GM23338 (cell line): ENCODE results near the gene SHFL. TPM values are rescaled to one million over a fixed set of nuclear protein-coding genes. Genes with fewer than 3 reads are reported as not detected.

Source experiments
- ATAC-seq: fragments of 200-7000 bp; cut with Tn5 transposase; 3 replicates; pipeline ENCODE4 v1.9.1; 2020
- DNase-seq: peaks from one replicate; pipeline ENCODE4 v3.0.0-alpha.2; 2015; ENCODE audit warnings: low spot score
- H2AFZ ChIP-seq: fragments of 200-600 bp; sonication (generic); 2 replicates; pipeline ENCODE4 v1.8.0; 2016; ENCODE audit warnings: antibody characterized with exemption, mild to moderate bottlenecking, moderate library complexity
- H3F3A ChIP-seq: fragments of 200-600 bp; sonication (generic); replicated peaks from 2 replicates; pipeline ENCODE4 v1.8.0; 2017; ENCODE audit warnings: antibody characterized with exemption, mixed run types, low read depth
- H3K27ac ChIP-seq: fragments of 200-600 bp; sonication (generic); 2 replicates; pipeline ENCODE4 v1.6.1; 2016; ENCODE audit warnings: low read depth
- H3K27me3 ChIP-seq: fragments of 200-600 bp; sonication (generic); 2 replicates; pipeline ENCODE4 v1.8.0; 2016; ENCODE audit warnings: mild to moderate bottlenecking, mixed run types, moderate library complexity; ENCODE audit not compliant: insufficient read depth
- H3K36me3 ChIP-seq: fragments of 200-600 bp; sonication (generic); 2 replicates; pipeline ENCODE4 v1.8.0; 2016; ENCODE audit warnings: mild to moderate bottlenecking; ENCODE audit not compliant: insufficient read depth
- H3K4me1 ChIP-seq: fragments of 200-600 bp; sonication (generic); 2 replicates; pipeline ENCODE4 v1.8.0; 2016; ENCODE audit warnings: mild to moderate bottlenecking, moderate library complexity; ENCODE audit not compliant: insufficient read depth
- H3K4me2 ChIP-seq: fragments of 200-600 bp; sonication (generic); 2 replicates; pipeline ENCODE4 v1.7.1; 2017; ENCODE audit warnings: mixed run types
- H3K4me3 ChIP-seq: fragments of 200-600 bp; sonication (generic); 2 replicates; pipeline ENCODE4 v1.6.1; 2016; ENCODE audit warnings: mixed run types
- H3K79me2 ChIP-seq: fragments of 200-600 bp; sonication (generic); replicated peaks from 2 replicates; pipeline ENCODE4 v1.8.0; 2017; ENCODE audit warnings: mild to moderate bottlenecking; ENCODE audit not compliant: insufficient read depth
- H3K9me2 ChIP-seq: fragments of 200-600 bp; sonication (generic); 2 replicates; pipeline ENCODE4 v1.8.0; 2017; ENCODE audit not compliant: insufficient read depth
- H4K20me1 ChIP-seq: fragments of 200-600 bp; sonication (generic); replicated peaks from 2 replicates; pipeline ENCODE4 v1.8.0; 2017; ENCODE audit warnings: mild to moderate bottlenecking; ENCODE audit not compliant: insufficient read depth
- H3K27ac Mint-ChIP-seq: 2 replicates; pipeline ENCODE4 v1.8.0; 2020; ENCODE audit warnings: inconsistent platforms, mild to moderate bottlenecking, moderate library complexity, mixed read lengths
- H3K27me3 Mint-ChIP-seq: 3 replicates; pipeline ENCODE4 v1.8.0; 2022; ENCODE audit warnings: low read depth, mild to moderate bottlenecking, moderate library complexity, mixed read lengths, inconsistent platforms; ENCODE audit not compliant: insufficient read depth, poor library complexity
- H3K36me3 Mint-ChIP-seq: 3 replicates; pipeline ENCODE4 v1.8.0; 2021; ENCODE audit warnings: low read depth, mild to moderate bottlenecking, inconsistent platforms, moderate library complexity, mixed read lengths
- H3K4me1 Mint-ChIP-seq: 3 replicates; pipeline ENCODE4 v1.8.0; 2020; ENCODE audit warnings: mild to moderate bottlenecking, inconsistent platforms, mixed read lengths
- H3K4me3 Mint-ChIP-seq: 3 replicates; pipeline ENCODE4 v1.8.0; 2021; ENCODE audit warnings: moderate library complexity, mild to moderate bottlenecking, inconsistent platforms, mixed read lengths
- H3K9me3 Mint-ChIP-seq: 3 replicates; pipeline ENCODE4 v1.8.0; 2020; ENCODE audit warnings: moderate library complexity, mild to moderate bottlenecking, inconsistent platforms, mixed read lengths
- CREB1 ChIP-seq: fragments of 250-450 bp; sonication (Bioruptor Pico); IDR thresholded peaks from 2 replicates; pipeline ENCODE4 v1.5.0; 2020; ENCODE audit warnings: low read depth, mild to moderate bottlenecking, moderate library complexity
- EZH2 ChIP-seq: fragments of 200-600 bp; sonication (generic); IDR thresholded peaks from one replicate; pipeline ENCODE4 v1.8.0; 2017; ENCODE audit warnings: antibody characterized with exemption, mild to moderate bottlenecking, low read depth; ENCODE audit not compliant: unreplicated experiment
- EZH2phosphoT487 ChIP-seq: fragments of 200-600 bp; sonication (generic); IDR thresholded peaks from one replicate; pipeline ENCODE4 v1.8.1; 2018; ENCODE audit warnings: antibody characterized with exemption; ENCODE audit not compliant: unreplicated experiment
- JUNB ChIP-seq: IDR thresholded peaks from one replicate; pipeline ENCODE4 v1.6.1; 2016; ENCODE audit warnings: antibody characterized with exemption; ENCODE audit not compliant: unreplicated experiment
- NANOG ChIP-seq: IDR thresholded peaks from 2 replicates; pipeline ENCODE4 v1.6.1; 2016; ENCODE audit warnings: antibody characterized with exemption, borderline replicate concordance
- POLR2AphosphoS5 ChIP-seq: IDR thresholded peaks from 2 replicates; pipeline ENCODE4 v1.6.1; 2016; ENCODE audit warnings: antibody characterized with exemption, low read depth
- STAT1 ChIP-seq: IDR thresholded peaks from one replicate; pipeline ENCODE4 v1.6.1; 2016; ENCODE audit warnings: antibody characterized with exemption; ENCODE audit not compliant: unreplicated experiment
- ZNF114 ChIP-seq: fragments of 250-450 bp; sonication (Bioruptor Pico); IDR thresholded peaks from 2 replicates; pipeline ENCODE4 v1.5.0; 2020; ENCODE audit warnings: mild to moderate bottlenecking, moderate library complexity
- ZNF331 ChIP-seq: fragments of 250-450 bp; sonication (Bioruptor Pico); IDR thresholded peaks from 2 replicates; pipeline ENCODE4 v1.5.0; 2020; ENCODE audit warnings: low read depth, mild to moderate bottlenecking, moderate library complexity
- polyA plus RNA-seq: library from polyadenylated mRNA; unstranded; fragments of >200 nt; fragmentation: Nextera tagmentation; extraction: Ambion mirVana; gene quantifications from 2 replicates; pipeline ENCODE4 v1.2.1, GENCODE V29; 2016
- total RNA-seq: library from RNA; depleted of rRNA; stranded (reverse); fragments of >200 nt; shearing (Covaris generic); gene quantifications from 2 replicates; pipeline ENCODE4 v1.2.3, GENCODE V29; 2014
- TF ChIP-seq, protein P1 (sequence below): fragments of 250-450 bp; sonication (Bioruptor Pico); IDR thresholded peaks from 2 replicates; pipeline ENCODE4 v1.5.0; 2020; ENCODE audit warnings: mild to moderate bottlenecking, moderate library complexity
- TF ChIP-seq, protein P2 (sequence below): IDR thresholded peaks from one replicate; pipeline ENCODE4 v1.6.1; 2018; ENCODE audit warnings: antibody characterized with exemption; ENCODE audit not compliant: unreplicated experiment
- TF ChIP-seq, protein P3 (sequence below): IDR thresholded peaks from 2 replicates; pipeline ENCODE4 v1.6.1; 2016; ENCODE audit warnings: antibody characterized with exemption
- TF ChIP-seq, protein P4 (sequence below), 2 experiments: fragments of 200-600 bp in 1 of 2; sonication (generic) in 1 of 2; conservative IDR thresholded peaks; 2 replicates each; pipeline versions ENCODE4 v1.5.1 to v1.6.1; 2016 to 2017; ENCODE audit warnings: antibody characterized with exemption in 2 of 2, low read depth in 2 of 2, mild to moderate bottlenecking in 2 of 2, moderate library complexity in 1 of 2

SHFL gene
- total and polyA plus RNA-seq, 2 experiments from 2014 or later, result 31.7 to 32.1 TPM

DNA sequence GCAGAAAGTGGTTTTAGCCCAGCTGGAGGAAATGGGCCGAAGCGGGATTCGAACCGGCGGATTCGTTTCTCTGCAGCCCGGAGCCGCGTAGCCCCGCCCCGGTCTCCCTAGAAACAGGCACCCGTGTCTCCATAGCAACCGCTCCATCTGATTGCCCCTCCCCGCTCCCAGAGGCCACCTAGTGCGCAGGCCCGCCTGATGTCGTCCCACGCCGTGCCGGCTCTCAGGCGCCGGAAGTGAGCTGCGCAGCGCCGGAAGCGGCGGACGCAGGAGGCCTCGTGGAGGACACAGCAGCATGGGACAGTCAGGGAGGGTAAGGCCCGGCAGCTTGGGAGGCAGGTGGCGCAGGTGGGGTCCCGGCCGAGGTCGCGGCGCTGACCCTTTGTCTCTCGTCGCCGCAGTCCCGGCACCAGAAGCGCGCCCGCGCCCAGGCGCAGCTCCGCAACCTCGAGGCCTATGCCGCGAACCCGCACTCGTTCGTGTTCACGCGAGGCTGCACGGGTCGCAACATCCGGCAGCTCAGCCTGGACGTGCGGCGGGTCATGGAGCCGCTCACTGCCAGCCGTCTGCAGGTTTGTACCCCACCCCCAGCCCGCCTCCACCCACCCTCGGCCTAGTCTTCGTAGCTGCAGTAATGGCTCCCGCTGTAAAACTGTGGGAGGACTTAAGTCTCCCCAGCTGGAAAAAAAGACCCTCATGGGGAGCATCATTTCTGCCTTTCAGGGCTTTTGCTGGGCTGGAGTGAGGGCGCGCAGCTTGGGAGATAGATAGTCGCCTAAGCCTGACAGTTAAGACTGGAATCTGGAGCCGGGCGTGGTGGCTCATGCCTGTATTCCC is 20.2 kb downstream of the SHFL start, which contains the start of gene PPAN:
Gene PPAN, plus strand, starts transcription at position 263 of the 837 bp plus-strand sequence. Its CDS starts 33 bp downstream, at position 296.
- Mint-ChIP-seq H3K27me3 (peaks cover 21% of the 10 kb centered on the region), H3K4me3 (peak within 1 kb of the TSS; percentile 96), H3K36me3 (peaks cover 46% of the 10 kb centered on the region), H3K9me3 (no peaks in the 10 kb centered on the region), H3K27ac (peak within 1 kb of the TSS; percentile 93), H3K4me1 (peaks cover 10% of the 10 kb centered on the region)
- H3K4me2 ChIP-seq, result peak within 1 kb of the TSS; percentile 97
- peaks cover 27% of the 10 kb centered on the region for H3K36me3 ChIP-seq
- H3K27me3 ChIP-seq, result no peaks in the 10 kb centered on the region
- H4K20me1 ChIP-seq, result 0 out of 2 replicates have a peak, but pooled peaks cover 7% of the 10 kb centered on the region
- DNase-seq (peak; percentile 100), ATAC-seq (peak; percentile 98)
- peaks cover 30% of the 10 kb centered on the region; the same call in 1 of the 2 replicates for H3F3A ChIP-seq
- TF ChIP-seq POLR2AphosphoS5, result peak; percentile 94
- TF ChIP-seq, protein P1, sequence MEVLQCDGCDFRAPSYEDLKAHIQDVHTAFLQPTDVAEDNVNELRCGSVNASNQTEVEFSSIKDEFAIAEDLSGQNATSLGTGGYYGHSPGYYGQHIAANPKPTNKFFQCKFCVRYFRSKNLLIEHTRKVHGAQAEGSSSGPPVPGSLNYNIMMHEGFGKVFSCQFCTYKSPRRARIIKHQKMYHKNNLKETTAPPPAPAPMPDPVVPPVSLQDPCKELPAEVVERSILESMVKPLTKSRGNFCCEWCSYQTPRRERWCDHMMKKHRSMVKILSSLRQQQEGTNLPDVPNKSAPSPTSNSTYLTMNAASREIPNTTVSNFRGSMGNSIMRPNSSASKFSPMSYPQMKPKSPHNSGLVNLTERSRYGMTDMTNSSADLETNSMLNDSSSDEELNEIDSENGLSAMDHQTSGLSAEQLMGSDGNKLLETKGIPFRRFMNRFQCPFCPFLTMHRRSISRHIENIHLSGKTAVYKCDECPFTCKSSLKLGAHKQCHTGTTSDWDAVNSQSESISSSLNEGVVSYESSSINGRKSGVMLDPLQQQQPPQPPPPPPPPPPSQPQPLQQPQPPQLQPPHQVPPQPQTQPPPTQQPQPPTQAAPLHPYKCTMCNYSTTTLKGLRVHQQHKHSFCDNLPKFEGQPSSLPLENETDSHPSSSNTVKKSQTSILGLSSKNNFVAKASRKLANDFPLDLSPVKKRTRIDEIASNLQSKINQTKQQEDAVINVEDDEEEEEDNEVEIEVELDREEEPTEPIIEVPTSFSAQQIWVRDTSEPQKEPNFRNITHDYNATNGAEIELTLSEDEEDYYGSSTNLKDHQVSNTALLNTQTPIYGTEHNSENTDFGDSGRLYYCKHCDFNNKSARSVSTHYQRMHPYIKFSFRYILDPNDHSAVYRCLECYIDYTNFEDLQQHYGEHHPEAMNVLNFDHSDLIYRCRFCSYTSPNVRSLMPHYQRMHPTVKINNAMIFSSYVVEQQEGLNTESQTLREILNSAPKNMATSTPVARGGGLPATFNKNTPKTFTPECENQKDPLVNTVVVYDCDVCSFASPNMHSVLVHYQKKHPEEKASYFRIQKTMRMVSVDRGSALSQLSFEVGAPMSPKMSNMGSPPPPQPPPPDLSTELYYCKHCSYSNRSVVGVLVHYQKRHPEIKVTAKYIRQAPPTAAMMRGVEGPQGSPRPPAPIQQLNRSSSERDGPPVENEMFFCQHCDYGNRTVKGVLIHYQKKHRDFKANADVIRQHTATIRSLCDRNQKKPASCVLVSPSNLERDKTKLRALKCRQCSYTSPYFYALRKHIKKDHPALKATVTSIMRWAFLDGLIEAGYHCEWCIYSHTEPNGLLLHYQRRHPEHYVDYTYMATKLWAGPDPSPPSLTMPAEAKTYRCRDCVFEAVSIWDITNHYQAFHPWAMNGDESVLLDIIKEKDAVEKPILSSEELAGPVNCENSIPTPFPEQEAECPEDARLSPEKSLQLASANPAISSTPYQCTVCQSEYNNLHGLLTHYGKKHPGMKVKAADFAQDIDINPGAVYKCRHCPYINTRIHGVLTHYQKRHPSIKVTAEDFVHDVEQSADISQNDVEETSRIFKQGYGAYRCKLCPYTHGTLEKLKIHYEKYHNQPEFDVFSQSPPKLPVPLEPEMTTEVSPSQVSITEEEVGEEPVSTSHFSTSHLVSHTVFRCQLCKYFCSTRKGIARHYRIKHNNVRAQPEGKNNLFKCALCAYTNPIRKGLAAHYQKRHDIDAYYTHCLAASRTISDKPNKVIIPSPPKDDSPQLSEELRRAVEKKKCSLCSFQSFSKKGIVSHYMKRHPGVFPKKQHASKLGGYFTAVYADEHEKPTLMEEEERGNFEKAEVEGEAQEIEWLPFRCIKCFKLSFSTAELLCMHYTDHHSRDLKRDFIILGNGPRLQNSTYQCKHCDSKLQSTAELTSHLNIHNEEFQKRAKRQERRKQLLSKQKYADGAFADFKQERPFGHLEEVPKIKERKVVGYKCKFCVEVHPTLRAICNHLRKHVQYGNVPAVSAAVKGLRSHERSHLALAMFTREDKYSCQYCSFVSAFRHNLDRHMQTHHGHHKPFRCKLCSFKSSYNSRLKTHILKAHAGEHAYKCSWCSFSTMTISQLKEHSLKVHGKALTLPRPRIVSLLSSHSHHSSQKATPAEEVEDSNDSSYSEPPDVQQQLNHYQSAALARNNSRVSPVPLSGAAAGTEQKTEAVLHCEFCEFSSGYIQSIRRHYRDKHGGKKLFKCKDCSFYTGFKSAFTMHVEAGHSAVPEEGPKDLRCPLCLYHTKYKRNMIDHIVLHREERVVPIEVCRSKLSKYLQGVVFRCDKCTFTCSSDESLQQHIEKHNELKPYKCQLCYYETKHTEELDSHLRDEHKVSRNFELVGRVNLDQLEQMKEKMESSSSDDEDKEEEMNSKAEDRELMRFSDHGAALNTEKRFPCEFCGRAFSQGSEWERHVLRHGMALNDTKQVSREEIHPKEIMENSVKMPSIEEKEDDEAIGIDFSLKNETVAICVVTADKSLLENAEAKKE (CRISPR knock-in tag), result no peak
- TF ChIP-seq, protein P2, sequence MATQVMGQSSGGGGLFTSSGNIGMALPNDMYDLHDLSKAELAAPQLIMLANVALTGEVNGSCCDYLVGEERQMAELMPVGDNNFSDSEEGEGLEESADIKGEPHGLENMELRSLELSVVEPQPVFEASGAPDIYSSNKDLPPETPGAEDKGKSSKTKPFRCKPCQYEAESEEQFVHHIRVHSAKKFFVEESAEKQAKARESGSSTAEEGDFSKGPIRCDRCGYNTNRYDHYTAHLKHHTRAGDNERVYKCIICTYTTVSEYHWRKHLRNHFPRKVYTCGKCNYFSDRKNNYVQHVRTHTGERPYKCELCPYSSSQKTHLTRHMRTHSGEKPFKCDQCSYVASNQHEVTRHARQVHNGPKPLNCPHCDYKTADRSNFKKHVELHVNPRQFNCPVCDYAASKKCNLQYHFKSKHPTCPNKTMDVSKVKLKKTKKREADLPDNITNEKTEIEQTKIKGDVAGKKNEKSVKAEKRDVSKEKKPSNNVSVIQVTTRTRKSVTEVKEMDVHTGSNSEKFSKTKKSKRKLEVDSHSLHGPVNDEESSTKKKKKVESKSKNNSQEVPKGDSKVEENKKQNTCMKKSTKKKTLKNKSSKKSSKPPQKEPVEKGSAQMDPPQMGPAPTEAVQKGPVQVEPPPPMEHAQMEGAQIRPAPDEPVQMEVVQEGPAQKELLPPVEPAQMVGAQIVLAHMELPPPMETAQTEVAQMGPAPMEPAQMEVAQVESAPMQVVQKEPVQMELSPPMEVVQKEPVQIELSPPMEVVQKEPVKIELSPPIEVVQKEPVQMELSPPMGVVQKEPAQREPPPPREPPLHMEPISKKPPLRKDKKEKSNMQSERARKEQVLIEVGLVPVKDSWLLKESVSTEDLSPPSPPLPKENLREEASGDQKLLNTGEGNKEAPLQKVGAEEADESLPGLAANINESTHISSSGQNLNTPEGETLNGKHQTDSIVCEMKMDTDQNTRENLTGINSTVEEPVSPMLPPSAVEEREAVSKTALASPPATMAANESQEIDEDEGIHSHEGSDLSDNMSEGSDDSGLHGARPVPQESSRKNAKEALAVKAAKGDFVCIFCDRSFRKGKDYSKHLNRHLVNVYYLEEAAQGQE, result no peak
- no peak for TF ChIP-seq ZNF114 (CRISPR knock-in tag)
- no peak for TF ChIP-seq JUNB
- no peak for TF ChIP-seq EZH2phosphoT487
- TF ChIP-seq CREB1 (CRISPR knock-in tag), result peak; percentile 94
- TF ChIP-seq NANOG, result no peak
- no peak for TF ChIP-seq EZH2
- TF ChIP-seq, protein P3, sequence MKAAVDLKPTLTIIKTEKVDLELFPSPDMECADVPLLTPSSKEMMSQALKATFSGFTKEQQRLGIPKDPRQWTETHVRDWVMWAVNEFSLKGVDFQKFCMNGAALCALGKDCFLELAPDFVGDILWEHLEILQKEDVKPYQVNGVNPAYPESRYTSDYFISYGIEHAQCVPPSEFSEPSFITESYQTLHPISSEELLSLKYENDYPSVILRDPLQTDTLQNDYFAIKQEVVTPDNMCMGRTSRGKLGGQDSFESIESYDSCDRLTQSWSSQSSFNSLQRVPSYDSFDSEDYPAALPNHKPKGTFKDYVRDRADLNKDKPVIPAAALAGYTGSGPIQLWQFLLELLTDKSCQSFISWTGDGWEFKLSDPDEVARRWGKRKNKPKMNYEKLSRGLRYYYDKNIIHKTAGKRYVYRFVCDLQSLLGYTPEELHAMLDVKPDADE, result peak; percentile 86
- TF ChIP-seq ZNF331 (CRISPR knock-in tag), result no peak
- no peak for TF ChIP-seq STAT1
- TF ChIP-seq, protein P4, sequence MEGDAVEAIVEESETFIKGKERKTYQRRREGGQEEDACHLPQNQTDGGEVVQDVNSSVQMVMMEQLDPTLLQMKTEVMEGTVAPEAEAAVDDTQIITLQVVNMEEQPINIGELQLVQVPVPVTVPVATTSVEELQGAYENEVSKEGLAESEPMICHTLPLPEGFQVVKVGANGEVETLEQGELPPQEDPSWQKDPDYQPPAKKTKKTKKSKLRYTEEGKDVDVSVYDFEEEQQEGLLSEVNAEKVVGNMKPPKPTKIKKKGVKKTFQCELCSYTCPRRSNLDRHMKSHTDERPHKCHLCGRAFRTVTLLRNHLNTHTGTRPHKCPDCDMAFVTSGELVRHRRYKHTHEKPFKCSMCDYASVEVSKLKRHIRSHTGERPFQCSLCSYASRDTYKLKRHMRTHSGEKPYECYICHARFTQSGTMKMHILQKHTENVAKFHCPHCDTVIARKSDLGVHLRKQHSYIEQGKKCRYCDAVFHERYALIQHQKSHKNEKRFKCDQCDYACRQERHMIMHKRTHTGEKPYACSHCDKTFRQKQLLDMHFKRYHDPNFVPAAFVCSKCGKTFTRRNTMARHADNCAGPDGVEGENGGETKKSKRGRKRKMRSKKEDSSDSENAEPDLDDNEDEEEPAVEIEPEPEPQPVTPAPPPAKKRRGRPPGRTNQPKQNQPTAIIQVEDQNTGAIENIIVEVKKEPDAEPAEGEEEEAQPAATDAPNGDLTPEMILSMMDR (conservative IDR thresholded peaks at IDR 0.05; ENCODE audit: low read depth in 2 of 2), result no peak
- H3K79me2 ChIP-seq, result peaks cover 24% of the 10 kb centered on the region
- peak within 1 kb of the TSS; percentile 50; the same call in 1 of the 2 replicates for H3K27ac ChIP-seq
- H3K9me2 ChIP-seq, result no peaks in the 10 kb centered on the region
- peak within 1 kb of the TSS; percentile 98 for H3K4me3 ChIP-seq
- peak within 1 kb of the TSS; percentile 77; the same call in 1 of the 2 replicates for H2AFZ ChIP-seq
- H3K4me1 ChIP-seq, result peaks cover 7% of the 10 kb centered on the region; the same call in 1 of the 2 replicates
